CD1c-positive myeloid dendritic cell (primary cell): Measurements from ENCODE around the gene LPGAT1.
"Not testable (repeated sequence)": the region's sequence is repeated elsewhere in the genome, so short reads cannot be mapped to it uniquely, and the experiment has no call there.

Experiments used
- DNase-seq: peaks from one replicate; pipeline ENCODE4 v3.0.0-alpha.2; 2016; ENCODE audit errors: extremely low spot score

The LPGAT1 gene, protein sequence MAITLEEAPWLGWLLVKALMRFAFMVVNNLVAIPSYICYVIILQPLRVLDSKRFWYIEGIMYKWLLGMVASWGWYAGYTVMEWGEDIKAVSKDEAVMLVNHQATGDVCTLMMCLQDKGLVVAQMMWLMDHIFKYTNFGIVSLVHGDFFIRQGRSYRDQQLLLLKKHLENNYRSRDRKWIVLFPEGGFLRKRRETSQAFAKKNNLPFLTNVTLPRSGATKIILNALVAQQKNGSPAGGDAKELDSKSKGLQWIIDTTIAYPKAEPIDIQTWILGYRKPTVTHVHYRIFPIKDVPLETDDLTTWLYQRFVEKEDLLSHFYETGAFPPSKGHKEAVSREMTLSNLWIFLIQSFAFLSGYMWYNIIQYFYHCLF

DNA sequence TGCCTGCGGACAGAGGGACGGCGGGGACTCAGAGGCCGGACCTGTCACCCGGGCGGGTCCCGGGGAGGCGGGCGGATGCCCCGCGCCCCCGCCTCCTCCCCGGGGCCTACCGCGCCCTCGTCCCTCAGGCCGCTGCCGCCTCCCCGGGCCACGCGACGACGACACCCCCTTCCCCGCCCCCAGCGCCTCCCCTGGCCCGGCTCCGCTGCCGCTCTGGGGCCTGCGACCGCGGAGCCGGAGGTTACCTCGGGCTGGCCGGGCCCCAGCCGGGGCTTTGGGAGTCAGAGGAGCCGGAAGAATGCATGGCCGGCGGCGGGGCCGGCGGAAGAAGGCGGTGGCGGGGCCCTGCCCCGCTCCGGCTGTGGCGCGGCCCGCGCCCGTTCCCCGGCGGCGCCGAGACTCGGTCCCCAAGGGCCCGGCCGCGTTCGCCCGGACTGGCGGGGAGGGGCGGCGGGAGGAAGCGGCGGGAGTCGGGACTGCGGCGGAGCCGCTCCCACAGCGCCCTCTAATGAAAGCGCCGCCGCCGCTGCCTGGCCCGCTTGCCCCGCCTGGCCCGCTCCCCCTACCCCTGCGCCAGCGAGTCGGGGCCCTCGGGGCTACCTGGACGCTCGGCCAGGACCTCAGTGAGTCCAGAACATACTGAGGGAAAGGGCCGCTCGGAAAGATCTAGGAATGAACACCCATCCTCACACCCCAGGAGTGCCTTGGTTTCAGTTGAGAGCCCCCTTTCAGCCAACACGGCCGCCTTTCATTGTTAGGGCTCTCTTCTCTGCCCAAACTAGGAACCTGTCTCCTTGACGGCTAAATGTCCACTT is at the start of gene LPGAT1:
TSS of gene LPGAT1 (minus strand) at position 436 of the 815 bp plus-strand sequence. CDS start 1,467 bp downstream, outside the sequence.
- DNase-seq: peak; percentile 85

DNA sequence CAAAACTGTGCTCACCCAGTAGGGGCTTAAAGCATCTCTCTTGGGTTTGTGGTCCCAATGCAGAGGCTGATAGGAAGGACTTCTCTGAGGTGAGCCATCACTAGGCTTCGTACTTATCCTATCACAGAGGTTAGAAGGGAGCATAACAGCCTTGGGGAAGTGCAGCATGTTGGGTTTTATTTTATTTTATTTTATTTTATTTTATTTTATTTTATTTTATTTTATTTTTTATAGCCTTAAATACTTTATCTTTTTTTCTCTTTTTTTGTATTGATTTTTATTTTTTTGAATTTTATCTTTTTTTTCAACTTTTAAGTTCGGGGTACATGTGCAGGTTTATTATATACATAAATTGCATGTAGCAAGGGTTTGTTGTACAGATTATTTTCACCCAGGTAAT is 48.9 kb upstream of the LPGAT1 start:
- no peak for DNase-seq

DNA sequence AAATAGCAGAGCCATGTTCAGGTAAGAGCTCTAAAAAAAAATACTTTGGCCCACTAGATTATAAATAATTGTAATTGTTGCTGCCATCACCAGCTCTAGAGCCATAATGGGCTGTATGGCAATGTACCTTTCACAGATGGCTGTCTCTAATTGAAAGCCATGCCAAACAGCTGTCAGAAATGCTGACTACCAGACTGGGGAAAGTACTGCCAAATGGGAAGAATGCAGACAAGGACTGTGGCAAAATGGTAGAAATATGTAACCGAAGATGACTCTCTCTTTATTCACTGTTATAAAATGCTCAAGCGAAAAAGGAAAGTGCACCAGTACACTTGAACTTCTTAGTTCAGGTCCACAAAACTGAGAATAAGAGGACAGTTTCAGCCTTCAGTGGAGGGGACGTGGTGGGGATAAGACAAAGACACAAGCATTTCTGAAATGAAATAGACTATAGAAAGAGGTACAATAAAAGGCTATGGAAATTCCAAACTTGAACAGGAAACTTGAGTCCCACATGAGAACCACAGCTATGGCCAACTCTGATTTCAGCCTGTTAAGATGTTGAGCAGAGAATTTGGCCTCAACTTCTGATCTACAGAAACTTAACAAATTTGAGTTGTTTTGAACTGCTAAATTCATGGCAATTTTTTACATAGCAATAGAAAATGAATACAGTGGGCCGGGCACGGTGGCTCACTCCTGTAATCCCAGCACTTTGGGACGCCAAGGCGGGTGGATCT is 46.5 kb upstream of the LPGAT1 start:
- DNase-seq: no peak

DNA sequence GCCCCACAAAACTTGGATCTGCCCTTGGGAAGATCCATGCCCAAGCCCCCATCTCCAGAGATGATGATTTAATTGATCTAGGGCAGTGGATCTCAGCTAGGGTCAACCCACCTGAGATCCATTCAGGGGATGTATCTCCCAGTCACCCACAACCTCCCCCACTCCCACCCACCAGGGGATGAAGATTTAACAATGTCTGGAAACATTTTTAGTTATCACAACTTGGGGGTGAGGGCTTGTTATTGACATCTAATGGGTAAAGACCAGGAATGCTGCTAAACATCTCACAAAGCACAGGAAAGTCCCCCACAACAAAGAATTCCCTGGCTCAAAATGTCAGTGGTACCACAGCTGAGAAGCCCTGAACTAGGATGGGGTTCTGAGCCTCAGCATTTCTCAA is 45.0 kb upstream of the LPGAT1 start:
- DNase-seq: no peak

DNA sequence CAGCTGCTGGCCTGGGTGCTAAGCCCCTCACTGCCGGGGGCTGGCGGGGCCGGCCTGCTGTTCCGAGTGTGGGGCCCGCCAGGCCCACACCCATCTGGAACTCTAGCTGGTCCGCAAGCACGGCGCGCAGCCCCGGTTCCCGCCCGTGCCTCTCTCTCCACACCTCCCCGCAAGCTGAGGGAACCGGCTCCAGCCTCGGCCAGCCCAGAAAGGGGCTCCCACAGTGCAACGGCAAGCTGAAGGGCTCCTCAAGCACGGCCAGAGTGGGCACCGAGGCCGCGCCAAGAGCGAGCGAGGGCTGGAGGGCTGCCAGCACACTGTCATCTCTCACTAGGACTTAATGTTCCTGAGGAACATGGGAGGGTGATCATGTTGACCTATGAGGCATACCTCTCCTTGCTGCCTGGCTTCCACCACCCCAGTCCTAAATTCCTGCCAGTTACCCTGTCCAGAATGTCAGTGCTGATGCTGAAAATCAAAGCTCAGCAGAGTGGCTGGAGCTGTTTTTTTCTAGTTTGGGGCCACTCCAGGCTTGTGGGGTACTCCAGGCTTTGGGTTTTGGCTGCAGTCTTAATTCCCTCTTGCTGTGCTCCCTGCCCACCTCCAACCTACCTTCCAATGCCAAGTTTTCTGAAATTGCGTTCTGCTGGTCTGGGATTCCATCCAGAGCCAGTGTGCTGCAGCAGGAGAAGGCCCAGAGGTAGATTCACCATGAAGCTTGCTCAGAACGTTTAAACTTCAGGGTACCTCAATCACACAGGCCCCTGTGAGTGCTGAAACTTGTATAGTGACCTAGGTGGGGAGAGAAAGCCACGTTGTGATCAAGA is 44.2 kb upstream of the LPGAT1 start:
- DNase-seq: no peak

DNA sequence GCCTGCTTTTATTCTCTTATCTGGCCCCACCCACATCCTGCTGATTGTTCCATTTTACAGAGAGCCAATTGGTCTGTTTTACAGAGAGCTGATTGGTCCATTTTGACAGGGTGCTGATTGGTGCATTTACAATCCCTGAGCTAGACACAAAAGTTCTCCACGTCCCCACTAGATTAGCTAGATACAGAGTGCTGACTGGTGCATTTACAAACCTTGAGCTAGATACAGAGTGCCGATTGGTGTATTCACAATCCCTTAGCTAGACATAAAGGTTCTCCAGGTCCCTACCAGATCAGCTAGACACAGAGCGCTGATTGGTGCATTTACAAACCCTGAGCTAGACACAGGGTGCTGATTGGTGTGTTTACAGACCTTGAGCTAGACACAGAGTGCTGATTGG is 43.2 kb upstream of the LPGAT1 start:
- not testable (repeated sequence) for DNase-seq

DNA sequence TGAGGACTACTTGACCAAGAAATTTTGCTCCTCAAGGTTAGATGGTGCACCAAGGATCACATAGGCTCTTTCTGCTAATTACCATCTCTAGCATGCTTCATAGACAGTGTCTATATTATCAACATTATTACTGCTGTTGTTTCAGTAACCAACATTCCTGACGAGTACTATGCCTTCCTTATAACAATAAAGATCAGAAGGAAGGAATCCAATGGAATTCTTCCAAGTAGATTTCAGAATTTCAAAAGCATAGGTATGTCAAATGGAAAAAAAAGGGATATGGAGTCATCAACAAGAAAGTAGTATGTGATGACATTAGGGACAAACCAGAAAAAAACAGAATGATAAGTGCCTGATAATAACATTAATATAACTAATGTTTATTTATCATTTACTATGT is 39.6 kb upstream of the LPGAT1 start:
- DNase-seq: no peak

DNA sequence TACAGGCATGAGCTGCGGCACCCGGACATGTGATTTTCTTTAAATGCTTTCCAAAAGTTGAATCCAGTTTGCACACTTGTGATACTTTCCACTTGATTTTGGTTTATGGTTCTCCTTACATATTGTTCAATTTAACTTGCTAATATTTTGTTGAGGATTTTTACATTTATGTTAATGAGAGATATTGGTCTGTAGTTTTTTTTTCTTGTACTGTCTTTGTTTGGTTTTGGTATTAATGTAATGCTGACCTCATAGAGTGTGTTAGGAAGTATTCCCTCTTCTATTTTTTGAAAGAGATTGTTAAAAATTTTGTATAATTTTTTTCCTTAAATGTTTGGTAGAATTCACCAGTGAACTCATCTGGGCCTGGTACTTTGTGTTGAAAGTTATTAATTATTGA is 34.6 kb upstream of the LPGAT1 start:
- DNase-seq: no peak

DNA sequence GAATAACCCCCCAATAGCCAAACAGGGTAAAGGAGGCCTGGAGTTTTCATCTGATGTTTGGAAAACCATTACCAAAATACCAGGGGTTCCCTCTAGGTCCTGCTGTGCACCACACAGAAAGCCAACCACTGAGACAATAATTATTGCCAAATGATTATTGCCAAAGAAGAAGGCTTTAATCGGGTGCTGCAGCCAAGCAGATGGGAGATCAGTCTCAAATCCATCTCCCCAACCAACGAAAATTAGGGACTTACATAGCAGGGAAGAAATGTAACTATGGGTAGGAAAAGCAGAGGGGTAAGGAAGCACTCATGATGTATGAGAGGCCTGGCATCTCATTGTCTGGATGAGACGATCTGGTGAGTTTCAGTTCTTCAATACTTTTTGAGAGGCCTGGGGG is 28.8 kb upstream of the LPGAT1 start:
- DNase-seq: no peak

DNA sequence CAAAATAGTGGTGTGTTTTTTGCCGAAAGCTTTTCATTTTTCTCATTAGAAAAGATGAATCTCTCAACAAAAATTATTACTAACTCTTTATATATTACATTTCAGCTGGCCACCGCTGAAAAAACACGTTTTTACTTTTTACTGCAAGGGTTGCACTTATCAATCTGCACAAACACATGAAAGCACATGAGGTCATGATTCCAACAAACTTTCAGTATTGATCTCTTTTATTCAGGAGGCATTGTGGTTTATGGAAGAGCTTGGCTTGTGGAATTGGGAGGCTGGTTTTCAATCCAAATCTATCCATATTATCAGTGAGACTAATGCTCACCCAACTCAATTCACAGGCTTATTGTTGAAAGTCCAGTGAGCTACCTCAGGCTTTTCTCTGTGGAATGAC is 20.6 kb upstream of the LPGAT1 start:
- no peak for DNase-seq

DNA sequence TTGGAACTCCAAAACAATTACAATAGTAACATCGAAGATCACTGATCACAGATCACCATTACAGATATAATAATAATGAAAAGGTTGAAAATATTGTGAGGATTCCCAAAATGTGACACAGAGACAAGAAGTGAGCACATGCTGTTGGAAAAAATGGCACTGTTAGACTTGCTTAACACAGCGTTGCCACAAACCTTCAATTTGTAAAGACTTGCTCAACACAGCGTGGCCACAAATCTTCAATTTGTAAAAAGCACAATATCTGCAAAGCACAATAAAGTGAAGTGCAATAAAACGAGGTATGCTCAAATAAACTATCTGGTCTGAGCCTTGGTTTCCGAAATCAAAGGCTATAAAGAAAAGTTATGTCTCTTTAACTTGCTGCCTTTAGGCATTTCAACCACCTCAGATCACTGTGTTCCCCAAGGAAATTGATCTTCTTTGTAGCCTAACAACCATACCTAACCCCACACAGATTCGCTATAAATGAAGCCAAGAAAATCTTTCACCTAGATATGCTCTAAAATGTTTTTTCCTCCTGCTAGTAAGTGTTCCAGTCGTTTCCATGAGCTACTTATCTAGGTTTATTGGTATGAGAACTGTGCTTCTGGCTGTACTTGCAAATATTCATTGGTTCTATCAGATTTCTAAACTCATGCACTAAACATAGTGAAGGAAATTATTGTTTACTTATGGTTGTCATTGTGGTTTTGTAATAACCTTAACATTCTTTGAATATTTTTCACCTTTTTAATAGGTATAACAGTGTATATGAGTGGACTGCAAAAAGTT is 13.1 kb upstream of the LPGAT1 start:
- DNase-seq: no peak

DNA sequence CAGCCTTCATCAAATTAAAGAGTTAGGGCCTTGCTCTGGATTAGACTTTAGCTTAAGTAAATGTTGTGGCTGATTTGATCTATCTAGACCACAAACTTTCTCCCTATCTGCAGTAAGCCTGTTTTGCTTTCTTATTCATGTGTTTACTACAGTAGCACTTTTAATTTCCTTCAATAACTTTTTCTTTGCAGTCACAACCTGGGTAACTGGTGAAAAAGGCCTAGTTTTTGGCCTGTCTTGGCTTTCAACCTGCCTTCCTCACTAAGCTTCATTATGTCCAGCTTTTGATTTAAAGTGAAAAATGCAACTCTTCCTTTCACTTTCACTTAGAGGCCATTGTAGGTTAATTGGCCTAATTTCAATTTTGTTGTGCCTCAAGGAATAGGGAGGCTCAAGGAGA is 12.5 kb upstream of the LPGAT1 start:
- DNase-seq: no peak

DNA sequence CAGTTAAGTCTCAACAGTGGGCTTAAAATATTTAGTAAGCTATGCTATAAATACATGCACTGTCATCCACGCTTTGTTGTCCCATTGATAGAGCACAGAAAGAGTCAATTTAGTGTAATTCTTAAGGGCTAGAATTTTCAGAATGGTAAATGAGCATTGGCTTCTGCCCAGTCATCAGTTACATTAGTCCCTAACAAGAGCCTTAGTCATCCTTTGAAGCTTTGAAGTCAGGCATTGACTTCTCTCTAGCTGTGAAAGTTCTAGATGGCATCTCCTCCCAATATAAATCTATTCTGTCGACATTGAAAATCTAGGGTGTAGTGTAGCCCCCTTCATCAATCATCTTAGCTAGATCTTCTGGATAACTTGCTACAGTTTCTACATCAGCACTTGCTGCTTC is 12.0 kb upstream of the LPGAT1 start:
- no peak for DNase-seq

DNA sequence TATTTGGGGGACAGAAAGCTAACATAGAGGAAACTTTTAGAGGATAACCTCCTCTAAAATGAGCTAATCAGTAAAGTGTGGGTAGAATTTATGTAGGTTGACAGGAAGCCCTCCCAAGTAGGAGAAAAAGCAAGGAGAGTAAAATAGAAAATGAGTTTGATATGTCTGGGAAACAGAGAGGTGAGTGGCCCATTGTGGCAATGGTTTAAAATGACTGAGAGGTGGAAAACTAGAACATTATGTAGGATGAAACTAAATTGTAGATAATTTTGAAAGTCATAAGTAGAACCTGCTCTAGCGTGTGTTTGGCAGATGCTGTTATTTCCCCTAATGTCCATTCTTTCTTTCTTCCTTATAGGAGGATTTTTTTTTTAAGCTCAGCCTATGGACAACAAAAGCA is 8.5 kb upstream of the LPGAT1 start:
- no peak for DNase-seq

DNA sequence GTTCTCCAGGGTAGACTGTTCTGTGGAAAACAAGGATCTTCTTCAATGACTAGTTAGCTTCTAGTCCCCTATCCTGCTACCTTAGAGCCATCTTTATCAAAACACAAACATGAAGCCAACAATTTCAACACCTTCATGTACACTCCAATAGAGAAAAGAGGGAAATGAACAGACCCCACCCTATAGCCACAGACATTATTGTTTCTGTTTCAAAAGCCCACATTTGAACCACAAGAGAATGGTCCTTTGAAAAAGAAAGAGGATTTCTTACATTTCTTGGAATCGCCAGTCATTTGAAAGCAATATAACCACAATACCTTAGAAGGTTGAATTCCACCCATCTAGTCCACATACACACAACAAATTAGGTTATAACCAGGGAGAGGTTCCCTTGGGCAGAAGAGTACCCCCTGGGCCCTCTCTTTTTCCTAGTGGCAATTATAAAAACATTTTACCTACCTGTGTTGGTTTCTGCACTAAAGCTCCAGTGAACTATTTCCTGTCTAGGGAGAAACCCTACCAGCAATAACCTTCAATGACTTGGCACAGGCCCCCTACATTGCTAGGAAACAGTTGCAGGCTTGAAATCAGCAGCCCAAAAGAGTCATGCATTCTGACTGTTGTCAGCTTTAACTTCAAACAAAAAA is 2.7 kb upstream of the LPGAT1 start:
- no peak for DNase-seq

DNA sequence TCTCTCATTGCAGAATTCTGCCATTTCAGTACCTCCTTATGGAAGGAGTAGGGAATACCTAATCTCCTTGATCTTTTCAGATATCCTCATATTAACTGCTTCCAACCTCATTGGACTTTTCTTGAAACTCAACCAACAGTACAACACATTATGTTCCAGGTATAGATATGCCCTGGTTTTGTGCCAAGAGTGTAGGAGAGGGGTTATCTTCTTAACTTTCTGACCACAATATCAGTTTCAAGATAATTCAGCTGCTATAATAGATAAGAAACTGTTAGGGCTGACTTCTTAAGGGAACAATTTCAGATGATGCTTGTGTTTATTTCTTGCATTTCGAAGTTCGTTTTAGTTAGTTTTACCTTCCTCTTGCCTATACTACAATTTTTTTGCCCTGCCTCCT is 2.1 kb upstream of the LPGAT1 start:
- DNase-seq: no peak

DNA sequence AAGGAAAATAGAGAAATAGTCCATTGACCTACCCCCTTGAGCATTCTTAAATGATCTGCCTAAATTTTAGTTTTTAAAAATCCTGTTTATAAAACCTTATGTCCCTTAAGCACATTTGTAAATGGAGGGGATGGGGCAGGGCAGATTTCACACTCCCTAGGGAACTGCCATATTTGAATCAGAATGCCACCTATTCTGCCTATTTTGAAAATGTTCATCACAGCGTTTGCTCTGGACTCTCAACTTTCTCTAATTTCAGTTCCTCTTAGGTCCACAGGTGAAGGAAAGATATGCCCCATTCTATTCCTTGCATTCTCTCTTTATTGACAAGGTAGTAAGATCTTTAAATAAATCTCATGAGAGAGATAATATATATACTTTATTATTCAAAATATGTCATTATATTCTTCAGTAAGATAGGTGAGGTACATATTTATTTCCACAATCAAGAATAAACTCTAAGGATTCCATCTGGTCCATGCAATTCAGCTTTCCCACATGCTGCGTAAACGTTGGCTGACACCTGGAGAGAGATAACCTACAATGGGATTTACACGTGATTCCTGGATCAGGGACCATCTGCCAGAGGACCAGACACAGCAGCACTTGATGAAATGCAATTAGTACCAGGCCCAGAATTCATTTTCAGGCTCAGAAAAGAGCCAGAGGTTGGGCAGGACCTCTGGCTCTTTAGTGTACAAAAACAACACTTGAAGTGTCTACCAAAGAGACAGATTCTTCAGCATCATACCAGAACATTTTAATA is 1.2 kb upstream of the LPGAT1 start:
- DNase-seq: no peak

DNA sequence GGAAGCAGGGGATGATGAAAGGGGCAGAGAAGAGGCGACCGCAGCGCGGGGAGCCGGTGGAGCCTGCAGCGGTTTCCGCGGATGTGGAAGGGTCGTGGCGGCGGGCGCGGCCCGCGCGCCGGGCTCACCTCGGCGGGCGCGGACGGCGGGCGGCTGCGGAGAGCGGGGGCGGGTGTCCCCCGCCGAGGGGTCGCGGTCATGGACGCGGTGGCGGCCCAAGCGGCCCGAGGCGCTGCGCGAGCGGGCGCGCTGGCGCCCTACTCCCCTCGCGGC is 572 bp downstream of the LPGAT1 start:
- DNase-seq: peak; percentile 22

DNA sequence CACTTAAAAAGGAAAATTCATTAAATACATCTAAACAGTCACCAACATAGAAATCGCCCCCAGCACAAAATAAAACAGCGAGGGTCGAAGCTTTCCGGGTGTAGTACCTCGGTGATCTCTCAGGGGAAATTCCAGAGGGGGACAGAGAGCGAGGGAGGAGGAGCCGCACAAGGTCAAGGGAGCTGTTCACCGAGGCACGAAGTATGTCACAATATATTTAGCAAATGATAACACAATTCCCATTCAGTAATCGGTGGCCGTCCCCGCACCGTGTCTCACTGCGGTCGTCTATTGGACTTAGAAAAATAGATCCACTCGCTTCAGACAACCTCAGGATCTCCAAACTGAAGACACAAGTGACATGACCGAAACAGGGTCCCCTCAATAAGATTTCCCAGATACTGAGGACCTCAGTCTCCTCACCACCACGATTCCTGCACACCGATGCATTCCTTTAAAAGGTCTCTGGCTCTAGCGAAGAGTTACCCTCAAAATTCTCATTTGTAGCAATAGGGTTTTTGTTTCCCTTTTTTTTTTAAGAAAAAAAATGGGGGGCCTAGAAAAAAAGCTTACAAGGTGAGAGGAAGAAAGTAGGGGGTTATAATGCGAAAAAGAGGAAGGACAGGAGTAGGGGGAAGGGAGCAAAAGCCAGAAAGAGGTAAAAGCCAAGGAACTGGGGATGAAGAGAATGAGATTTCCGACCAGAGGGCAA is 1.1 kb downstream of the LPGAT1 start:
- DNase-seq: peak; percentile 26
